Lower leg skin (tissue), 3 donors: ENCODE data around the gene MCM10.

Experiments
- CTCF ChIP-seq, 3 donors: fragments of 450-650 bp; IDR thresholded peaks; one replicate each; pipeline ENCODE4 v1.5.1; 2016; ENCODE audit warnings: antibody characterized with exemption in 3 of 3, mild to moderate bottlenecking in 3 of 3, moderate library complexity in 2 of 3
- POLR2A ChIP-seq, 2 donors: fragments of 450-650 bp; IDR thresholded peaks; one replicate each; pipeline ENCODE4 v1.6.1; 2016 to 2017; ENCODE audit warnings: antibody characterized with exemption in 2 of 2, mild to moderate bottlenecking in 1 of 2, moderate library complexity in 1 of 2

GRCh38 chr10:13144814-13145213 is 16.5 kb upstream of the MCM10 start:
- TF ChIP-seq CTCF (IDR thresholded peaks at IDR 0.05) (no peak), POLR2A (IDR thresholded peaks at IDR 0.05) (no peak)
